ENCODE measurements around the gene ORM1. TPM values are rescaled to one million over a fixed set of nuclear protein-coding genes. Genes with fewer than 3 reads are reported as not detected.

Gene ORM1
- total and polyA plus RNA-seq, 2 donors (not counting 3 experiments of a cell fraction or from before 2014, with no cell fraction given), result not detected

- no peak for DNase-seq (ENCODE audit: low read depth, low spot score)
- Histone ChIP-seq H3K36me3 (ENCODE audit: control insufficient read depth in 2 of 2, extremely low read depth in 1 of 2, insufficient read depth in 2 of 2, low read length in 2 of 2) (peaks cover 8 to 50% of the 10 kb centered on the region in 2 experiments), H2AFZ (ENCODE audit: low read depth, low read length) (no peak overlapping the region), H3K79me2 (ENCODE audit: control insufficient read depth, insufficient read depth, low read length) (no peaks in the 10 kb centered on the region), H3K4me3 (replicated peaks in 1 of 3; ENCODE audit: insufficient read depth in 1 of 3, low read depth in 1 of 3, low read length in 3 of 3) (no peak overlapping the region), H3K4me1 (ENCODE audit: control insufficient read depth, extremely low read depth, insufficient read depth, low read length) (no peaks in the 10 kb centered on the region), H3K27me3 (ENCODE audit: control insufficient read depth in 2 of 2, insufficient read depth in 2 of 2, low read length in 2 of 2) (no peaks in the 10 kb centered on the region), H4K20me1 (replicated peaks; ENCODE audit: control insufficient read depth, extremely low read depth, insufficient read depth, low read length) (no peaks in the 10 kb centered on the region), H3K9ac (replicated peaks; ENCODE audit: extremely low read depth, insufficient read depth, low read length) (no peak overlapping the region), H3K9me3 (replicated peaks; ENCODE audit: control insufficient read depth, insufficient read depth, low read length) (no peaks in the 10 kb centered on the region), H3K9me1 (replicated peaks; ENCODE audit: control insufficient read depth, extremely low read depth, insufficient read depth, low read length) (no peaks in the 10 kb centered on the region), H3K4me2 (ENCODE audit: insufficient read depth, low read length) (no peak overlapping the region), H3K27ac (ENCODE audit: insufficient read depth, low read depth, low read length) (no peak overlapping the region)
- no peak for FAIRE-seq
- BruUV-seq (replicated peaks), result no TSS peak
- ChIA-PET POLR2A (interaction anchor here (0.6 kb wide), 1 partner anchor 528 kb away, joined by 3 read pairs; no protein-coding TSS in a partner anchor), CTCF (interaction anchor here (0.6 to 0.7 kb wide), 2 partner anchors 32 to 60 kb away, joined by 3 to 5 read pairs; no protein-coding TSS in a partner anchor)
- intact Hi-C loops (cut with micrococcal nuclease), result no loop called here
- TF ChIP-seq CTCF (IDR thresholded peaks at IDR 0.05; ENCODE audit: extremely low read depth in 1 of 2, insufficient read depth in 1 of 2, low read depth in 1 of 2, low read length in 2 of 2) (no peak), MAX (IDR thresholded peaks at IDR 0.05; ENCODE audit: insufficient read depth, insufficient read length) (no peak), JUN (IDR thresholded peaks at IDR 0.05; ENCODE audit: borderline replicate concordance, insufficient read depth, insufficient read length, low read depth) (no peak), GATA2 (IDR thresholded peaks at IDR 0.05; ENCODE audit: insufficient read depth, insufficient read length, low read depth, low read length) (no peak), MYC (IDR thresholded peaks at IDR 0.05; ENCODE audit: low read depth, low read length) (no peak), POLR2AphosphoS5 (IDR thresholded peaks at IDR 0.05; ENCODE audit: insufficient read depth, low read depth, low read length) (no peak), EZH2 (IDR thresholded peaks at IDR 0.05; ENCODE audit: borderline replicate concordance, low read depth, low read length, severe bottlenecking) (no peak), FOS (IDR thresholded peaks at IDR 0.05; ENCODE audit: borderline replicate concordance, insufficient read depth, low read length) (no peak), POLR2A (IDR thresholded peaks at IDR 0.05; ENCODE audit: low read depth, low read length) (no peak)
- dilution Hi-C loops (cut with MboI; ENCODE audit: extremely low pct_ligation_motif_present, low sequenced_read_pairs), result no loop called here
These were observed 22.7 kb downstream of the ORM1 start for GRCh38 chr9:114345493-114346065.
